ENCODE data around the gene ST3GAL5.

Gene ST3GAL5

DNA sequence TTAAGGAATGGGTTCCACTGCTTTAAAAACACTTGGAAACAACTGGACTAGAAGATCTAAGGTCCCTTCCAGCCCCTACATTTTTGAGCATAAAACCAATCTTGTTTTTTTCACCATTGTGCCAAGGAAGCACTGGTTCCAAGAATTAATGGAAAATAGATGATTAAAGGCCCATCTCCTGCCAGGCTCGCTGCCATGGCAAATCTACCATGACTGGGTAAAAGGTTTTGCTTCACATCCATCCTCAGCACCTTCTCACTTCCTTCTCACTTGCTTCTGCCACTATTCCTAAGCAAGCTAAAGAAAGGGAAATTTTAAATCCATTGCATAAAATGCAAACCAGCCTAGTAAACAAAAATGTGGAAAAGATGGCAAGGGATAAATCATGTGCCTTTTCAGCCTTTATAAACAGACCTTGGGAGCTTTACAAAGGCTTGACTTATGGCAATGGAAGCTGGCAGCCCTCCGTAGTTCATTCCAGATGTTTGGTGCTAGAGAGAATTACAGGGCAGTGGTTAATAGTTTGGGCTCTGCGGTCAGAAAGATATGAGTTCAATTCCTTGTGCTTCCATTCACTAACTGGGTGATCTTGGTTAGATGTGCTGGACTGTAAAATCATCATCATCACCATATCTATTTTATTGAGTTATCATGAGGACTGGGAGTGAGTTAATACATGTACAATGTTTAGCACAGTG, 27.0 kb upstream of the ST3GAL5 start:
- Histone ChIP-seq H3K14ac (ENCODE audit: low read length) (no peak overlapping the region), H3K4ac (ENCODE audit: low read length) (no peak overlapping the region), H3K23ac (ENCODE audit: low read depth, low read length, poor library complexity) (no peak overlapping the region), H4K91ac (ENCODE audit: low read depth, low read length, poor library complexity) (no peak overlapping the region), H3K27ac (replicated peaks; ENCODE audit: low read length) (no peak overlapping the region), H3K4me2 (ENCODE audit: insufficient read depth, low read length, poor library complexity, severe bottlenecking) (no peak overlapping the region), H4K8ac (ENCODE audit: low read depth, low read length) (no peak overlapping the region), H2BK12ac (ENCODE audit: low read length) (no peak overlapping the region), H2BK120ac (ENCODE audit: low read depth, low read length) (no peak overlapping the region), H3K9ac (ENCODE audit: low read depth, low read length, poor library complexity) (no peak overlapping the region), H2BK5ac (ENCODE audit: low read length) (no peak overlapping the region), H3K79me1 (ENCODE audit: low read depth, low read length) (no peaks in the 10 kb centered on the region), H3K9me3 (replicated peaks in 1 of 2; ENCODE audit: control insufficient read depth in 2 of 2, insufficient read depth in 1 of 2, low read depth in 1 of 2, low read length in 2 of 2) (peaks cover 0 to 2% of the 10 kb centered on the region in 2 donors), H3K36me3 (replicated peaks in 1 of 2; ENCODE audit: control insufficient read depth in 2 of 2, insufficient read depth in 2 of 2, low read length in 2 of 2) (no peaks in the 10 kb centered on the region), H3K27me3 (ENCODE audit: control insufficient read depth in 3 of 3, insufficient read depth in 3 of 3, low read depth in 1 of 3, low read length in 3 of 3) (no peaks in the 10 kb centered on the region), H2BK15ac (ENCODE audit: low read length) (no peak overlapping the region), H3K4me1 (ENCODE audit: control insufficient read depth in 2 of 2, insufficient read depth in 1 of 2, low read depth in 1 of 2, low read length in 2 of 2) (no peaks in the 10 kb centered on the region), H3K4me3 (ENCODE audit: low read length in 2 of 2) (no peak overlapping the region), H3K18ac (ENCODE audit: low read length) (no peak overlapping the region), H2AFZ (ENCODE audit: low read length) (no peak overlapping the region), H2AK5ac (ENCODE audit: low read depth, low read length) (no peak overlapping the region)
- no CpG with 5 or more reads among the region's 3 CpGs for WGBS, 2 donors (ENCODE audit: extremely low coverage in 2 of 2, insufficient read length in 2 of 2, insufficient replicate concordance in 1 of 2)
- DNase-seq (ENCODE audit: low spot score), result no peak

DNA sequence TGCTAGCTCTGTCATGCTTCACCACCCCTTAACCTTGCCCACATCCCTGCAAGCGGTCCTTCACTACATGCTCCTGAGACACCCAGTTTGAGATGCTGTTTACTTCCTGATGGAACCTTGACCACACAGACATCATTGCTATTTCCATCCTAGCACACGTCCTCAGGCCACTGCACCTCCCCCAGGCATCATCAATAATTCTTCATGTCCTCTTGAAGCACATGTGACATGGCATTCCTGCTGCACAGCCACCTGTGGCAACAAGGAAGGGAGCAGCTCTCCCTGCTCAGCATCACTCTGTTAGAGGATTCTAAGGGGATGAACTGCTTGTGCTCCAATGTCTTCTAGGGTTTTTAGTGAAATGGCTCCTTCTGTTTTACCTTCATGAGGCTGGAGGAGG, 26.1 kb upstream of the ST3GAL5 start:
- H3K27me3 ChIP-seq (ENCODE audit: control insufficient read depth in 3 of 3, insufficient read depth in 3 of 3, low read depth in 1 of 3, low read length in 3 of 3), result no peaks in the 10 kb centered on the region

DNA sequence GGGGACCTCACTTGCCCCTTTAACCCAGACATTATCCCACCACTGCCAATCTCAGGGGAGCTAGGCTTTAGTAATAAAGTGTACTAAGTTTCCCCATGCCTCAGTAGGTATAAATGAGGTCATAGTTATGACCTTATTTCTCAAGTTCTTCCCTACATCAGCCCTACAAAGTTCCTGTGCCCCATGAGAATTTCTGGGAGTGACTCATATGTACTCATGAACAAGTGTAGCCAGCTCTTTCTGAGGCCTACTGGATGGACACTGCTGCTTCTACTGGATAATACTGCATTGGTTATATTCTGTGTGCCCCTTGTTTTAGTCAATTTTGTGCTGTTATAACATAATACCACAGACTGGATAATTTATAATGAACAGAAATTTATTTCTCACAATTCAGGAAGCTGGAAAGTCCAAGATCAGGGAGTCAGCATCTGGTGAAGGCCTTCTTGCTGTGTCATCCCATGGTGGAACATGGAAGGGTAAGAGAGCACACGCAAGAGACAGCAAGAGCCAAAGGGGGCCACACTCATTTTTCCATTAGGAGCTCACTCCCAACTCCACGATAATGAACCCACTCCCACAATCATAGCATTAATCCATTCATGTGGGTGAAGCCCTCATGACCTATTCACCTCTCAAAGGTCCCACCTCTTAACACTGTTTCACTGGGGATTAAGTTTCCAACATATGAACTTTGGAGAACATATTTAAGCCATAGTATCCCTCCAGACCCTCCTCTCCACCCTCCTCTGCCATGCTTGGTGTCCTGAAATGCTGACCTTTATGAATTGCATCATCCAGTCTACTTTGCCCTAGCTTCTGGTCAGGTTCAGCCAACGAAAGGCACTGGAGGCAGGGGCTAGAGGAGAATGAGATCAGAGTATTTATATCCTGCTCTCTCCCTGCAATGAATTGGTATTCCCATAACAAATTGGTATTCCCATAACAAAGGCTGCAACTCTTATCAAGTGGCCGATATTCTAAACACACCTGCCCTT, 25.4 kb upstream of the ST3GAL5 start:
- Histone ChIP-seq H2AK5ac (ENCODE audit: low read depth, low read length) (no peak overlapping the region), H3K4me1 (ENCODE audit: control insufficient read depth in 2 of 2, insufficient read depth in 1 of 2, low read depth in 1 of 2, low read length in 2 of 2) (no peaks in the 10 kb centered on the region), H3K14ac (ENCODE audit: low read length) (no peak overlapping the region), H3K4me3 (ENCODE audit: low read length in 2 of 2) (no peak overlapping the region), H2AFZ (ENCODE audit: low read length) (no peak overlapping the region), H4K91ac (ENCODE audit: low read depth, low read length, poor library complexity) (no peak overlapping the region), H3K4me2 (ENCODE audit: insufficient read depth, low read length, poor library complexity, severe bottlenecking) (no peak overlapping the region), H2BK12ac (ENCODE audit: low read length) (no peak overlapping the region), H3K9me3 (replicated peaks in 1 of 2; ENCODE audit: control insufficient read depth in 2 of 2, insufficient read depth in 1 of 2, low read depth in 1 of 2, low read length in 2 of 2) (peaks cover 0 to 2% of the 10 kb centered on the region in 2 donors), H2BK15ac (ENCODE audit: low read length) (no peak overlapping the region), H3K27ac (replicated peaks; ENCODE audit: low read length) (no peak overlapping the region), H3K18ac (ENCODE audit: low read length) (no peak overlapping the region), H3K23ac (ENCODE audit: low read depth, low read length, poor library complexity) (no peak overlapping the region), H4K8ac (ENCODE audit: low read depth, low read length) (no peak overlapping the region), H2BK120ac (ENCODE audit: low read depth, low read length) (no peak overlapping the region), H3K27me3 (ENCODE audit: control insufficient read depth in 3 of 3, insufficient read depth in 3 of 3, low read depth in 1 of 3, low read length in 3 of 3) (no peaks in the 10 kb centered on the region), H3K36me3 (replicated peaks in 1 of 2; ENCODE audit: control insufficient read depth in 2 of 2, insufficient read depth in 2 of 2, low read length in 2 of 2) (no peaks in the 10 kb centered on the region), H2BK5ac (ENCODE audit: low read length) (no peak overlapping the region), H3K9ac (ENCODE audit: low read depth, low read length, poor library complexity) (no peak overlapping the region), H3K4ac (ENCODE audit: low read length) (no peak overlapping the region), H3K79me1 (ENCODE audit: low read depth, low read length) (no peaks in the 10 kb centered on the region)
- WGBS, 2 donors (ENCODE audit: extremely low coverage in 2 of 2, insufficient read length in 2 of 2, insufficient replicate concordance in 1 of 2), result no CpG with 5 or more reads among the region's 4 CpGs
- no peak for DNase-seq (ENCODE audit: low spot score)

More for the DNA sequence above, 26.1 kb upstream of the ST3GAL5 start:
- Histone ChIP-seq H3K27ac (replicated peaks; ENCODE audit: low read length) (no peak overlapping the region), H3K4me1 (ENCODE audit: control insufficient read depth in 2 of 2, insufficient read depth in 1 of 2, low read depth in 1 of 2, low read length in 2 of 2) (no peaks in the 10 kb centered on the region), H2BK120ac (ENCODE audit: low read depth, low read length) (no peak overlapping the region), H3K4me3 (ENCODE audit: low read length in 2 of 2) (peak overlapping the region in 1 of 2 donors; percentile 30), H3K18ac (ENCODE audit: low read length) (no peak overlapping the region), H3K36me3 (replicated peaks in 1 of 2; ENCODE audit: control insufficient read depth in 2 of 2, insufficient read depth in 2 of 2, low read length in 2 of 2) (no peaks in the 10 kb centered on the region), H4K8ac (ENCODE audit: low read depth, low read length) (no peak overlapping the region), H3K23ac (ENCODE audit: low read depth, low read length, poor library complexity) (no peak overlapping the region), H3K9ac (ENCODE audit: low read depth, low read length, poor library complexity) (no peak overlapping the region), H2BK15ac (ENCODE audit: low read length) (no peak overlapping the region), H3K4me2 (ENCODE audit: insufficient read depth, low read length, poor library complexity, severe bottlenecking) (no peak overlapping the region), H4K91ac (ENCODE audit: low read depth, low read length, poor library complexity) (no peak overlapping the region), H3K9me3 (replicated peaks in 1 of 2; ENCODE audit: control insufficient read depth in 2 of 2, insufficient read depth in 1 of 2, low read depth in 1 of 2, low read length in 2 of 2) (peaks cover 0 to 2% of the 10 kb centered on the region in 2 donors), H2BK12ac (ENCODE audit: low read length) (no peak overlapping the region), H3K14ac (ENCODE audit: low read length) (no peak overlapping the region), H2AK5ac (ENCODE audit: low read depth, low read length) (no peak overlapping the region), H3K4ac (ENCODE audit: low read length) (no peak overlapping the region), H2BK5ac (ENCODE audit: low read length) (no peak overlapping the region), H2AFZ (ENCODE audit: low read length) (no peak overlapping the region), H3K79me1 (ENCODE audit: low read depth, low read length) (no peaks in the 10 kb centered on the region)
- WGBS, 2 donors (ENCODE audit: extremely low coverage in 2 of 2, insufficient read length in 2 of 2, insufficient replicate concordance in 1 of 2), result no CpG with 5 or more reads among the region's 2 CpGs
- DNase-seq (ENCODE audit: low spot score), result no peak

Data from neuronal stem cell (in vitro differentiated cells).